Skeletal muscle tissue (tissue), 4 donors: ENCODE measurements around the gene CHDH. TPM values are rescaled to one million over a fixed set of nuclear protein-coding genes. Genes with fewer than 3 reads are reported as not detected.

Experiments
- H3K27ac ChIP-seq: one replicate; pipeline ENCODE4 v1.7.0; 2013; ENCODE audit warnings: mild to moderate bottlenecking, low read depth, low read length, inconsistent platforms
- H3K27me3 ChIP-seq, 3 donors: one replicate each; pipeline ENCODE4 v1.7.0; 2013; ENCODE audit warnings: low read length in 3 of 3; ENCODE audit not compliant: control insufficient read depth in 3 of 3, insufficient read depth in 3 of 3
- H3K36me3 ChIP-seq, 3 donors: one replicate each; pipeline ENCODE4 v1.7.0; 2013; ENCODE audit warnings: low read length in 3 of 3; ENCODE audit not compliant: control insufficient read depth in 3 of 3, insufficient read depth in 3 of 3
- H3K4me1 ChIP-seq, 3 donors: one replicate each; pipeline ENCODE4 v1.7.0; 2013; ENCODE audit warnings: low read length in 3 of 3, mild to moderate bottlenecking in 3 of 3; ENCODE audit not compliant: control insufficient read depth in 3 of 3, insufficient read depth in 3 of 3
- H3K4me3 ChIP-seq, 3 donors: one replicate each; pipeline ENCODE4 v1.7.0; 2013; ENCODE audit warnings: low read length in 3 of 3
- H3K9ac ChIP-seq, 3 donors: one replicate each; pipeline ENCODE4 v1.7.0; 2013; ENCODE audit warnings: low read length in 3 of 3, mild to moderate bottlenecking in 3 of 3, moderate library complexity in 2 of 3, low read depth in 1 of 3
- H3K9me3 ChIP-seq, 3 donors: one replicate each; pipeline ENCODE4 v1.7.0; 2013; ENCODE audit warnings: low read length in 3 of 3; ENCODE audit not compliant: control insufficient read depth in 3 of 3
- total RNA-seq: library from RNA; depleted of rRNA; stranded (reverse); fragments of >200 nt; gene quantifications from one replicate; pipeline ENCODE4 v1.2.3, GENCODE V29; 2014
- donor health status: Osteomylitis.

CHDH gene
- total RNA-seq, 1 donor from 2014 or later = 0.52 TPM

GRCh38 chr3:53803816-53804695, 42.2 kb downstream of the CHDH start:
- Histone ChIP-seq H3K9ac (no peak overlapping the region), H3K9me3 (no peaks in the 10 kb centered on the region), H3K27me3 (peaks cover 0 to 13% (median 4%) of the 10 kb centered on the region in 3 donors), H3K27ac (no peak overlapping the region), H3K4me1 (peaks cover 0 to 11% (median 4%) of the 10 kb centered on the region in 3 donors), H3K36me3 (no peaks in the 10 kb centered on the region), H3K4me3 (no peak overlapping the region)

- Histone ChIP-seq H3K4me1 (peaks cover 0 to 11% (median 4%) of the 10 kb centered on the region in 3 donors), H3K9ac (no peak overlapping the region), H3K4me3 (no peak overlapping the region), H3K27ac (no peak overlapping the region), H3K36me3 (no peaks in the 10 kb centered on the region), H3K9me3 (no peaks in the 10 kb centered on the region), H3K27me3 (peaks cover 0 to 16% (median 3%) of the 10 kb centered on the region in 3 donors)
Observed at GRCh38 chr3:53803124-53803815, 42.9 kb downstream of the CHDH start.

GRCh38 chr3:53802256-53802880, 43.9 kb downstream of the CHDH start:
- no peak overlapping the region for H3K4me3 ChIP-seq
- H3K9me3 ChIP-seq = no peaks in the 10 kb centered on the region
- H3K4me1 ChIP-seq = peaks cover 0 to 11% (median 4%) of the 10 kb centered on the region in 3 donors
- H3K27ac ChIP-seq = no peak overlapping the region
- no peak overlapping the region for H3K9ac ChIP-seq
- peaks cover 0 to 16% (median 5%) of the 10 kb centered on the region in 3 donors for H3K27me3 ChIP-seq
- no peaks in the 10 kb centered on the region for H3K36me3 ChIP-seq

GRCh38 chr3:53801319-53801718, 44.9 kb downstream of the CHDH start:
- H3K9me3 ChIP-seq = no peaks in the 10 kb centered on the region
- H3K36me3 ChIP-seq = no peaks in the 10 kb centered on the region
- no peak overlapping the region for H3K27ac ChIP-seq
- H3K27me3 ChIP-seq = peaks cover under 1 to 13% (median 5%) of the 10 kb centered on the region in 3 donors
- no peak overlapping the region for H3K4me3 ChIP-seq
- H3K9ac ChIP-seq = no peak overlapping the region
- peaks cover 0 to 2% (median 0%) of the 10 kb centered on the region in 3 donors for H3K4me1 ChIP-seq

- Histone ChIP-seq H3K9ac (no peak overlapping the region), H3K27me3 (peaks cover 5 to 15% (median 10%) of the 10 kb centered on the region in 3 donors), H3K9me3 (no peaks in the 10 kb centered on the region), H3K4me1 (no peaks in the 10 kb centered on the region), H3K36me3 (no peaks in the 10 kb centered on the region), H3K4me3 (no peak overlapping the region), H3K27ac (no peak overlapping the region)
Observed at GRCh38 chr3:53800041-53800906, 45.9 kb downstream of the CHDH start.

- Histone ChIP-seq H3K4me3 (no peak overlapping the region), H3K9me3 (no peaks in the 10 kb centered on the region), H3K27me3 (peaks cover 8 to 14% (median 13%) of the 10 kb centered on the region in 3 donors), H3K36me3 (no peaks in the 10 kb centered on the region), H3K4me1 (no peaks in the 10 kb centered on the region), H3K9ac (no peak overlapping the region), H3K27ac (no peak overlapping the region)
Observed at GRCh38 chr3:53799338-53799865, 46.8 kb downstream of the CHDH start.

- H3K9me3 ChIP-seq = no peaks in the 10 kb centered on the region
- no peaks in the 10 kb centered on the region for H3K4me1 ChIP-seq
- no peaks in the 10 kb centered on the region for H3K36me3 ChIP-seq
- peaks cover 8 to 14% (median 13%) of the 10 kb centered on the region in 3 donors for H3K27me3 ChIP-seq
- no peak overlapping the region for H3K27ac ChIP-seq
- no peak overlapping the region for H3K9ac ChIP-seq
- H3K4me3 ChIP-seq = no peak overlapping the region
Observed at GRCh38 chr3:53798144-53798543, 48.1 kb downstream of the CHDH start.

- H3K9ac ChIP-seq = no peak overlapping the region
- H3K4me3 ChIP-seq = no peak overlapping the region
- H3K36me3 ChIP-seq = no peaks in the 10 kb centered on the region
- H3K27ac ChIP-seq = no peak overlapping the region
- no peaks in the 10 kb centered on the region for H3K4me1 ChIP-seq
- H3K27me3 ChIP-seq = peaks cover 8 to 13% (median 12%) of the 10 kb centered on the region in 3 donors
- no peaks in the 10 kb centered on the region for H3K9me3 ChIP-seq
Observed at GRCh38 chr3:53795789-53796560, 50.2 kb downstream of the CHDH start.
